Adrenal gland (tissue), 5 donors: ENCODE data around the gene IBA57.

Experiments
- POLR2A ChIP-seq, 2 donors: fragments of 450-650 bp; IDR thresholded peaks; one replicate each; pipeline ENCODE4 v1.6.1; 2017; ENCODE audit warnings: antibody characterized with exemption in 2 of 2, mild to moderate bottlenecking in 2 of 2, moderate library complexity in 1 of 2
- TF ChIP-seq, protein P1 (sequence below), 6 experiments: fragments of 450-650 bp in 4 of 6; fragments of 200-600 bp in 2 of 6; sonication (generic) in 1 of 6; IDR thresholded peaks; 1 replicate in 5 of 6; 2 replicates in 1 of 6; pipeline versions ENCODE4 v1.5.1 to v1.8.0; 2016 to 2021; ENCODE audit warnings: antibody characterized with exemption in 6 of 6, mild to moderate bottlenecking in 2 of 6, moderate library complexity in 1 of 6
- donor health status: DM: no; HTN: no; CAD: no.

DNA sequence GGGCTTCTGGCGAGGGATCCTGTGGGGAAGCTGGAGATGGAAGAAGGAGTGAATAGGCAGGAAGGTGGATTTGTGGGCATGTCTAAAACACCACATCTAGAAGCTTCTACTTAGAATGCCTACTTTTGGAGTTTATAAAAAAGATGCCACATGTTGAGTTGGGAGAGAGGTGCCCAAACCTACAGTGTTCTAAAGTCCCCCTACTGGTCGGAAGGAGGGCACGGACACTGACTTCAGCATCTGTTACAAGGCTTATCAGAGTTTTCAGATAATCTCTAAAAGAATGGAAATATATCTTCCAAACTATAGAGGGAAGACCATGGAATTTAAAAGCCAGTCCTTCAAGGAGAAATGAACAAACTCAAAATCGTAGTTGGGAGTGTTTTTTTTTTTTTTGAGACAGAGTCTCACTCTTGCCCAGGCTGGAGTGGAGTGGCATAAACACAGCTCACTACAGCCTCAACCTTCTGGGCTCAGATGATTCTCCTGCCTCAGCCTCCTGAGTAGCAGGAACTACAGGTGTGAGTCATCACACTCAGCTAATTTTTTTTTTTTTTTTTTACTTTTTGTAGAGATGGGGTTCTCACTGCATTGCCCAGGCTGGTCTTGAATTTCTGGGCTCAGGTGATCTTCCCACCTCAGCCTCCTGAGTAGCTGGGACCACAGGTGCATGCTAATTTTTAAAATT lies 14.8 kb downstream of the IBA57 start:
- TF ChIP-seq, protein P1, sequence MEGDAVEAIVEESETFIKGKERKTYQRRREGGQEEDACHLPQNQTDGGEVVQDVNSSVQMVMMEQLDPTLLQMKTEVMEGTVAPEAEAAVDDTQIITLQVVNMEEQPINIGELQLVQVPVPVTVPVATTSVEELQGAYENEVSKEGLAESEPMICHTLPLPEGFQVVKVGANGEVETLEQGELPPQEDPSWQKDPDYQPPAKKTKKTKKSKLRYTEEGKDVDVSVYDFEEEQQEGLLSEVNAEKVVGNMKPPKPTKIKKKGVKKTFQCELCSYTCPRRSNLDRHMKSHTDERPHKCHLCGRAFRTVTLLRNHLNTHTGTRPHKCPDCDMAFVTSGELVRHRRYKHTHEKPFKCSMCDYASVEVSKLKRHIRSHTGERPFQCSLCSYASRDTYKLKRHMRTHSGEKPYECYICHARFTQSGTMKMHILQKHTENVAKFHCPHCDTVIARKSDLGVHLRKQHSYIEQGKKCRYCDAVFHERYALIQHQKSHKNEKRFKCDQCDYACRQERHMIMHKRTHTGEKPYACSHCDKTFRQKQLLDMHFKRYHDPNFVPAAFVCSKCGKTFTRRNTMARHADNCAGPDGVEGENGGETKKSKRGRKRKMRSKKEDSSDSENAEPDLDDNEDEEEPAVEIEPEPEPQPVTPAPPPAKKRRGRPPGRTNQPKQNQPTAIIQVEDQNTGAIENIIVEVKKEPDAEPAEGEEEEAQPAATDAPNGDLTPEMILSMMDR (IDR thresholded peaks at IDR 0.05) = peak in 2 of 6 experiments; percentile 4 to 18
- TF ChIP-seq POLR2A (IDR thresholded peaks at IDR 0.05) = no peak
